K562 (cell line): ENCODE results near the gene PIK3CA. TPM values are rescaled to one million over a fixed set of nuclear protein-coding genes. Genes with fewer than 3 reads are reported as not detected.

ENCODE experiments used
- ATAC-seq: fragments of 200-7000 bp; cut with Tn5 transposase; 3 replicates; pipeline ENCODE4 v1.9.1; 2020; ENCODE audit warnings: moderate library complexity
- BruUV-seq: library from RNA; stranded (reverse); fragments of 400-500 nt; replicated peaks from 2 replicates; lab custom pipeline; 2021; lab: Mats Ljungman, UMichigan
- CTCF ChIA-PET: fragments of 300-600 bp; formaldehyde crosslinking; extraction: SDS; loops from one replicate; lab custom pipeline; 2021; ENCODE audit warnings: low intra/inter-chr PET ratio; lab: Yijun Ruan, JAX
- POLR2A ChIA-PET: fragments of 300-600, 350-650 bp; sonication (Branson Sonifier 250); formaldehyde crosslinking; extraction: SDS; loops from one replicate; lab custom pipeline; 2021; ENCODE audit warnings: antibody characterized with exemption, inconsistent platforms; lab: Yijun Ruan, JAX
- DNase-seq, 4 experiments: peaks; one replicate each; pipeline versions ENCODE4 v3.0.0 to v3.0.0-alpha.2; 2011 to 2018; ENCODE audit warnings: low spot score in 3 of 4, mixed read lengths in 3 of 4; ENCODE audit errors: extremely low read depth in 1 of 4
- FAIRE-seq: peaks from 2 replicates; lab custom pipeline; 2011; peaks lifted over from hg19 to GRCh38; lab: Jason Lieb, UNC
- H2AFZ ChIP-seq: 2 replicates; pipeline ENCODE4 v1.6.0; 2011; ENCODE audit warnings: low read depth, low read length, control low read depth, inconsistent platforms
- H3K27ac ChIP-seq: fragments of 200-600 bp; 3 replicates; pipeline ENCODE4 v1.8.0; 2011; ENCODE audit warnings: low read depth, mild to moderate bottlenecking, control low read depth, inconsistent platforms, low read length, moderate library complexity, mixed read lengths; ENCODE audit errors: extremely low read depth
- H3K27me3 ChIP-seq, 2 experiments: fragments of 300-600 bp in 1 of 2; 2 replicates in 1 of 2; 3 replicates in 1 of 2; pipeline versions ENCODE4 v1.6.0 to v1.8.0; 2011; ENCODE audit warnings: inconsistent platforms in 2 of 2, low read length in 2 of 2, mild to moderate bottlenecking in 1 of 2, mixed read lengths in 1 of 2, moderate library complexity in 1 of 2; ENCODE audit not compliant: control insufficient read depth in 2 of 2, insufficient read depth in 2 of 2
- H3K36me3 ChIP-seq: fragments of 300-600 bp; 3 replicates; pipeline ENCODE4 v1.8.0; 2011; ENCODE audit warnings: mild to moderate bottlenecking, low read length, inconsistent platforms; ENCODE audit not compliant: control insufficient read depth, insufficient read depth
- H3K4me1 ChIP-seq, 2 experiments: fragments of 200-600 bp in 1 of 2; replicated peaks in 1 of 2; 2 replicates in 1 of 2; 3 replicates in 1 of 2; pipeline versions ENCODE4 v1.5.1 to v1.8.0; 2011; ENCODE audit warnings: inconsistent platforms in 2 of 2, low read length in 2 of 2, mild to moderate bottlenecking in 1 of 2, mixed read lengths in 1 of 2, moderate library complexity in 1 of 2; ENCODE audit not compliant: control insufficient read depth in 2 of 2, insufficient read depth in 2 of 2
- H3K4me2 ChIP-seq: 2 replicates; pipeline ENCODE4 v1.6.1; 2011; ENCODE audit warnings: low read length, control low read depth, inconsistent platforms, mixed read lengths; ENCODE audit not compliant: insufficient read depth
- H3K4me3 ChIP-seq: fragments of 200-600 bp; sonication (generic), shearing (Covaris generic); 2 replicates; pipeline ENCODE4 v1.5.1; 2016; ENCODE audit warnings: control low read depth, inconsistent platforms
- H3K79me2 ChIP-seq: fragments of 200-600 bp; 3 replicates; pipeline ENCODE4 v1.8.0; 2011; ENCODE audit warnings: low read length, inconsistent platforms; ENCODE audit not compliant: control insufficient read depth, insufficient read depth
- H3K9ac ChIP-seq, 2 experiments: 2 replicates each; pipeline versions ENCODE4 v1.6.0 to v1.6.1; 2011; ENCODE audit warnings: low read depth in 2 of 2, low read length in 2 of 2, control low read depth in 1 of 2, inconsistent platforms in 1 of 2, mild to moderate bottlenecking in 1 of 2, mixed read lengths in 1 of 2; ENCODE audit not compliant: insufficient read depth in 1 of 2
- H3K9me1 ChIP-seq: one replicate; pipeline ENCODE4 v1.6.0; 2011; ENCODE audit warnings: inconsistent platforms, mild to moderate bottlenecking, low read length, moderate library complexity; ENCODE audit not compliant: control insufficient read depth, insufficient read depth
- H3K9me3 ChIP-seq: replicated peaks from 2 replicates; pipeline ENCODE4 v1.5.1; 2011; ENCODE audit warnings: low read depth, low read length, inconsistent platforms; ENCODE audit not compliant: control insufficient read depth, insufficient read depth
- H4K20me1 ChIP-seq: replicated peaks from 2 replicates; pipeline ENCODE4 v1.6.1; 2011; ENCODE audit warnings: low read length, inconsistent platforms, mixed read lengths; ENCODE audit not compliant: control insufficient read depth, insufficient read depth
- C11orf30 ChIP-seq: fragments of 450-650 bp; IDR thresholded peaks from 2 replicates; pipeline ENCODE4 v1.6.1; 2016; ENCODE audit warnings: low read depth, mild to moderate bottlenecking
- EP400 ChIP-seq: fragments of 450-650 bp; IDR thresholded peaks from 2 replicates; pipeline ENCODE4 v1.6.1; 2017; ENCODE audit warnings: antibody characterized with exemption, mild to moderate bottlenecking, moderate library complexity
- HIVEP1 ChIP-seq: fragments of 250-450 bp; sonication (Bioruptor Pico); IDR thresholded peaks from 2 replicates; pipeline ENCODE4 v1.4.0; 2020; ENCODE audit warnings: mild to moderate bottlenecking
- MAFG ChIP-seq: fragments of 450-650 bp; conservative IDR thresholded peaks from 2 replicates; pipeline ENCODE4 v1.6.1; 2016; ENCODE audit warnings: missing genetic modification characterization, missing compliant biosample characterization
- MAFK ChIP-seq: IDR thresholded peaks from 2 replicates; pipeline ENCODE4 v1.6.1; 2011; ENCODE audit warnings: low read length, improper control_type of control experiment
- MLX ChIP-seq, 2 experiments: fragments of 450-650 bp in 1 of 2; sonication (generic) in 1 of 2; formaldehyde crosslinking; conservative IDR thresholded peaks; 2 replicates each; pipeline versions ENCODE4 v1.4.0 to v1.8.1; 2020 to 2022; ENCODE audit warnings: mild to moderate bottlenecking in 1 of 2, missing genetic modification reagents in 1 of 2
- RCOR1 ChIP-seq, 2 experiments: IDR thresholded peaks; 2 replicates each; pipeline ENCODE4 v1.6.1; 2012; ENCODE audit warnings: low read depth in 2 of 2, low read length in 2 of 2, borderline replicate concordance in 1 of 2, improper control_type of control experiment in 1 of 2
- RERE ChIP-seq: sonication (generic); formaldehyde crosslinking; IDR thresholded peaks from 2 replicates; pipeline ENCODE4 v1.8.0; 2023; ENCODE audit warnings: missing genetic modification reagents, mild to moderate bottlenecking, borderline replicate concordance
- ZNF316 ChIP-seq: fragments of 450-650 bp; IDR thresholded peaks from 2 replicates; pipeline ENCODE4 v1.6.1; 2016
- WGBS: fragments of 100-300 bp; shearing (Covaris generic); methylation state at CpG from one replicate; pipeline ENCODE4 v1.1.6; 2016; ENCODE audit warnings: low coverage, mixed read lengths; ENCODE audit not compliant: insufficient coverage; ENCODE audit errors: missing lambda C conversion rate; 5-methylcytosine and 5-hydroxymethylcytosine counted together
- in situ Hi-C: fragments of 300-500 bp; cut with MboI; formaldehyde crosslinking; loops from 4 replicates; pipeline ENCODE4 v1.15.0; 2018; ENCODE audit warnings: inconsistent platforms, mixed read lengths
- intact Hi-C: fragments of 100-400 bp; cut with micrococcal nuclease; formaldehyde crosslinking; loops from 2 replicates; pipeline ENCODE4 v1.14.2; 2022
- polyA plus RNA-seq, 8 experiments: library from polyadenylated mRNA; depleted of rRNA in 4 of 8; stranded (reverse) in 5 of 8; unstranded in 3 of 8; fragments of >200 nt; fragmentation: Nextera tagmentation in 2 of 8; fragmentation: Illumina TruSeq in 1 of 8; extraction: Ambion mirVana in 2 of 8; extraction: Trizol in 1 of 8; gene quantifications; 2 replicates each; pipeline versions ENCODE4 v1.2.1 to v1.2.3, GENCODE V29; 2011 to 2014; ENCODE audit warnings: inconsistent platforms in 1 of 8, missing spikeins in 1 of 8
- total RNA-seq, 7 experiments: library from RNA; depleted of rRNA in 6 of 7; stranded (reverse); fragments of >200 nt in 6 of 7; fragmentation: Illumina TruSeq in 2 of 7; extraction: Trizol in 2 of 7; gene quantifications; 2 replicates each; pipeline versions ENCODE4 v1.2.1 to v1.2.3, GENCODE V29; 2011 to 2021; ENCODE audit warnings: low replicate concordance in 1 of 7
- TF ChIP-seq, protein P1 (sequence below): IDR thresholded peaks from 2 replicates; pipeline ENCODE4 v1.6.1; 2012; ENCODE audit warnings: low read depth, low read length, improper control_type of control experiment, borderline replicate concordance

Gene PIK3CA
- total and polyA plus RNA-seq, 9 of the 15 experiments (the other 6 are each of a cell fraction or from before 2014, with no cell fraction given) = 3.8 to 19.4 (median 10.8) TPM

GRCh38 chr3:179156170-179156569, 8.0 kb downstream of the PIK3CA start (continued):
- TF ChIP-seq HIVEP1 (CRISPR knock-in tag) = no peak
- TF ChIP-seq MLX (CRISPR knock-in tag; conservative IDR thresholded peaks at IDR 0.05) = no peak
- TF ChIP-seq, protein P1, sequence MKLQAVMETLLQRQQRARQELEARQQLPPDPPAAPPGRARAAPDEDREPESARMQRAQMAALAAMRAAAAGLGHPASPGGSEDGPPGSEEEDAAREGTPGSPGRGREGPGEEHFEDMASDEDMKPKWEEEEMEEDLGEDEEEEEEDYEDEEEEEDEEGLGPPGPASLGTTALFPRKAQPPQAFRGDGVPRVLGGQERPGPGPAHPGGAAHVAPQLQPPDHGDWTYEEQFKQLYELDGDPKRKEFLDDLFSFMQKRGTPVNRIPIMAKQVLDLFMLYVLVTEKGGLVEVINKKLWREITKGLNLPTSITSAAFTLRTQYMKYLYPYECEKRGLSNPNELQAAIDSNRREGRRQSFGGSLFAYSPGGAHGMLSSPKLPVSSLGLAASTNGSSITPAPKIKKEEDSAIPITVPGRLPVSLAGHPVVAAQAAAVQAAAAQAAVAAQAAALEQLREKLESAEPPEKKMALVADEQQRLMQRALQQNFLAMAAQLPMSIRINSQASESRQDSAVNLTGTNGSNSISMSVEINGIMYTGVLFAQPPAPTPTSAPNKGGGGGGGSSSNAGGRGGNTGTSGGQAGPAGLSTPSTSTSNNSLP = no peak
- TF ChIP-seq, all 486 proteins: peak for 0

- Histone ChIP-seq H2AFZ (no peak overlapping the region), H3K4me1 (peaks cover 0 to 8% of the 10 kb centered on the region in 2 experiments; a peak in 2 of 5 replicates), H3K9me3 (no peaks in the 10 kb centered on the region), H3K36me3 (peaks cover 5% of the 10 kb centered on the region; the same call in 2 of the 3 replicates), H3K9ac (no peak overlapping the region), H3K4me3 (no peak overlapping the region), H3K27me3 (no peaks in the 10 kb centered on the region), H3K4me2 (no peak overlapping the region), H3K79me2 (peaks cover 93% of the 10 kb centered on the region), H3K27ac (no peak overlapping the region), H4K20me1 (peaks cover 6% of the 10 kb centered on the region; the same call in 1 of the 2 replicates), H3K9me1 (no peaks in the 10 kb centered on the region)
- no peak for DNase-seq
- in situ Hi-C loops (no loop called here), intact Hi-C loops (no loop called here)
- no TSS peak for BruUV-seq
- no peak for FAIRE-seq
- CTCF ChIA-PET = no interaction called here
- 68% methylated on average over 1 of the region's 1 CpG for WGBS
- POLR2A ChIA-PET = no interaction called here
- no peak for ATAC-seq
- TF ChIP-seq RERE (CRISPR knock-in tag) (no peak), EP400 (no peak), MAFK (peak; percentile 25; the same call in 1 of the 2 replicates), C11orf30 (peak; percentile 38; the same call in 1 of the 2 replicates), MAFG (tag) (peak; percentile 44; the same call in 1 of the 2 replicates), RCOR1 (IDR thresholded peaks at IDR 0.05; ENCODE audit: borderline replicate concordance in 1 of 2, low read depth in 2 of 2, low read length in 2 of 2) (no peak), ZNF316 (peak; percentile 73; the same call in 1 of the 2 replicates)
Observed at GRCh38 chr3:179156775-179157174, 8.6 kb downstream of the PIK3CA start.
